OCI-LY1 (cell line): ENCODE measurements around the gene TRRAP.

ENCODE experiments used
- CTCF ChIP-seq: fragments of 200-600 bp; sonication (generic), shearing (Covaris generic); IDR thresholded peaks from 2 replicates; pipeline ENCODE4 v1.5.1; 2017; ENCODE audit warnings: mild to moderate bottlenecking, antibody characterized with exemption, low read length, moderate library complexity, mixed read lengths
- EZH2 ChIP-seq: fragments of 200-600 bp; sonication (generic), shearing (Covaris generic); IDR thresholded peaks from 2 replicates; pipeline ENCODE4 v1.8.0; 2017; ENCODE audit warnings: borderline replicate concordance, mixed run types, mild to moderate bottlenecking, antibody characterized with exemption, low read length, moderate library complexity, mixed read lengths

DNA sequence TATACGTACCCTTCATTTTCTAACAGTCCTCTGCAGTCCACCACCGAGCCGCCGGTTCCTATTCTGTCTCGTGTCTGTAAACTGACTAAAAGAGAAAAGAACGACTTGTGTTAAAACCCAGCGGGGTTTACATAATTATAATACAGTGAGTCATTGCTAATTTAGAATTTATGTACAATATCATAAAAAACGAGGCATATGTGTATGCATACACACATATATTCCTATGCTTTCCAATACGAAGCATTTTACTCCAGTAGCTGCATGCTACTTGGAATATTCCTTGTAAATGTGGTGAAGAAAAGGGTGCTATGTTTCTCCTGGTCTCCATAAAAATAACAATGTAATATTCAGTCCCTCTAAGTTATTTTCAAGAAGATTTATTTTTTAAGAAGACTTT lies 176.4 kb downstream of the TRRAP start:
- no peak for TF ChIP-seq CTCF
- TF ChIP-seq EZH2: no peak
